HG03196 (cell line): ENCODE data around the gene AKIRIN1.
"Not testable (repeated sequence)": the region's sequence is repeated elsewhere in the genome, so short reads cannot be mapped to it uniquely, and the experiment has no call there.

Experiments
- ATAC-seq: cut with Tn5 transposase; IDR thresholded peaks from one replicate; pipeline ENCODE4 v1.9.1; 2021; ENCODE audit not compliant: unreplicated experiment

Gene AKIRIN1

GRCh38 chr1:38990738-38991637 lies at the start of gene AKIRIN1:
Gene AKIRIN1 (plus strand): TSS chr1:38991276. CDS start chr1:38991381, 105 bp downstream.
- ATAC-seq, result peak; percentile 92

GRCh38 chr1:38941527-38942019 lies 49.5 kb upstream of the AKIRIN1 start, which contains the start of gene RHBDL2:
Gene RHBDL2 (minus strand): TSS chr1:38941830. CDS start chr1:38919212, 22,618 bp downstream.
- ATAC-seq, result no peak

DNA sequence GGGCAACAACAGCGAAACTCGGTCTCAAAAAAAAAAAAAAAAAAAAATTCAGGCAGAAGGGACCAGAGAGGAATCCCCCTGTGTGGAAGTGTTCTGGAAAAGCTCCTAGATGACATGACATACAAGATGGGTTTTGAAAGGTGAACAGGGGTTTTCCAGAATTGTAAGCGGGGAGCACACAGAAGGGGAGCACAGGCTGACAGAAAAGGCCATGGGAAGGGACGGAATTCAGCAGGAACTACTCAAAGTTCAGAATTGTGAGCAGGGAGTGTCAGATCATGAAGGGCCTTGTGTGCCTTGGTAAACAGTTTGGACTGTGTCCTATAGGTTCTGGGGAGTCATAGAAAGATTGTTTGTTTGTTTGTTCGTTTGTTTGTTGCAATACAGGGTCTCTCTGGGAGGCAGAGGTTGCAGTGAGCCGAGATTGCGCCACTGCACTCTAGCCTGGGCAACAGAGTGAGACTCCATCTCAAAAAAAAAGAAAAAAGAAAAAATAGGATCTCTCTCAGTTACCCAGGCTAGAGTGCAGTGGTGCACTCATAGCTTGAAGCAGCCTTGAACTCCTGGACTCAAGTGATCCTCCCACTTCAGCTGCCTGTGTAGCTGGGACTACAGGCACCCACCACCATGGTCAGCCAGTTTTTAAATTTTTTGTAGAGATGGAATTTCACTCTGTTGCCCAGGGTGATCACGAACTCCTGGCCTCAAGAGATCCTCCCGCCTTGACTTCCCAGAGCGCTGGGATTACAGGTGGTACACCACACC lies 48.2 kb upstream of the AKIRIN1 start:
- no peak for ATAC-seq

GRCh38 chr1:38944547-38944946 lies 46.5 kb upstream of the AKIRIN1 start:
- ATAC-seq, result no peak

- ATAC-seq, result no peak
Observed at GRCh38 chr1:38950553-38950952, 40.5 kb upstream of the AKIRIN1 start.

DNA sequence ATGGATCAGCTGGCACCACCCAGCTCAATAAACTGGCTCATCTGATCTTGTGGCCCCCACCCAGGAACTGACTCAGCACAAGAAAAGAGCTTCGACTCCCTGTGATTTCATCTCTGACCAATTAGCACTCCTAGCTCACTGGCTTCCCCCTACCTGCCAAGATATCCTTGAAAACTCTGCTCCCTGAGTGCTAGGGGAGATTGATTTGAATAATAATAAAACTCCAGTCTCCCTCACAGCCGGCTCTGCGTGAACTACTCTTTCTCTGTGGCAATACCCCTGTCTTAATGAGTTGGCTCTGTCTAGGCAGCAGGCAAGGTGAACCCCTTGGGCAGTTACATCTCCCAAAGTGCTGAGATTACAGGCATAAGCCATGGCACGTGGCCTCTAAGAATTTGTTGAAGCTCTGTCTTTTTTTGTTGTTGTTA lies 37.6 kb upstream of the AKIRIN1 start:
- ATAC-seq, result no peak

DNA sequence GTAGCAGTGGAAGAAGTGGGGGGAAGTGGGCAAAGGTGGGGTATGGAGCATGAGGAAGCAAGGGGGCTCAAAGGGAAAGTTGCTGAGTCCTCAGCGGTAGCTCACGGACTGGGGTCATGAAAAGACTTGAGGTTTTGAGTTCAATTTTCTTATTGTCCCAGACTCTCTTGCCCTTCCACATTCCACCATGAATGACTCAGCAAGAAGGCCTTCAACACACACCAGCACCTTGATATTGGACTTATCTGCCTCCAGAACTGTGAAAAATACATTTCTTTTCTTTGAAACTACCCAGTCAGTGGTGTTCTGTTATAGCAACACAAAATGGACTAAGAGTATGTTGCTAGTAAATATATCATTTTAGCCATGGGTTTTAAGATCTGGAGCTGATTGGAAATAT lies 32.1 kb upstream of the AKIRIN1 start:
- no peak for ATAC-seq

DNA sequence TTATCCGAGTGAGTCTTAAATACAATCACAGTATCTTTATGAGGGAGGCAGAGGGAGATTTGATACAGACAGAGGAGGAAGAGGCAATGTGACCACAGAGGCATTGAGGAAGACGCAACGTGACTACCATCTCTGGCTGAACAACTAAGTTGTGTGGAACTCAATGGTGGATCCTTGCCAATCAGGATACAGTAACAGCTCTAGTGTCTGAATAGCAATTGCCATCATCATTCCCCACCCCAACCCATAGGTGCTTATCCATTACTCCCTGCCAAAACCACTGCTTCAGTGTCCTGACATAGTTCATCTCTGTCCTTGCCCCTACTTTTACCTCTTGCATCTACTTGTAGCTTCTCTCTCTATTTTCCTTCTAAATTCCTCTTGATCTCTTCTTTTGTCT lies 29.0 kb upstream of the AKIRIN1 start:
- no peak for ATAC-seq

GRCh38 chr1:38962560-38962959 lies 28.5 kb upstream of the AKIRIN1 start:
- ATAC-seq, result no peak

- no peak for ATAC-seq
Observed at GRCh38 chr1:38964140-38964548, 26.9 kb upstream of the AKIRIN1 start.

- not testable (repeated sequence) for ATAC-seq
Observed at GRCh38 chr1:38973145-38973544, 17.9 kb upstream of the AKIRIN1 start.

DNA sequence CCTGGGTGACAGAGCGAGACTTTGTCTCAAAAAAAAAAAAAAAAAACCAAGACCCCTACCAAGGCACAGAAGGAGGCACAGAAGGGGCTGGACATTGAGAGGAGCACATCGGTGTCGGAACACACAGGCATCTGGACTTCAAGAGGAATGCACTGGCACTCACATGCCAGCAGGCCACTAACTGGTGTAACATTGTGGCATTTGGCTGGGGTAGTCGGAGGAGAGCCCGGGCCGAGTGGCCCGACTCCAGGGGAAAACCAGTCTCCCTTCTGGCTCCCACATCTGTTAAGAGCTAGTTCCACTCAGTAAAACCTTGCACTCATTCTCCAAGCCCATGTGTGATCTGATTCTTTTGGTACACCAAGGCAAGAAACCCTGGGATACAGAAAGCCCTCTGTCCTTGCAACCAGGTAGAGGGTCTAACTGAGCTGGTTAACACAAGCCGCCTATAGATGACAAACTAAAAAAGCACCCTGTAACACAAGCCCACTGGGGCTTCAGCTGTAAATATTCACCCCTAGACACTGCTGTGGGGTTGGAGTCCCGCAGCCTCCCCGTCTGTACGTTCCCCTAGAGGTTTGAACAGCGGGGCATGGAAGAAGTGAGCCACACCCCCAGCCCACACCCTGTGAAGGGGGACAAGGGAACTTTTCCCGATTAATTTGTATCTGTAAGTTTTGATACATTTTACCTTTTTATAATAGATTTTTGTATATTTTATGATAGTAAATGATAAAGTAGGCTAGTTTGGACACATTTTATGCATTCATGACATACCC lies 17.2 kb upstream of the AKIRIN1 start:
- no peak for ATAC-seq

DNA sequence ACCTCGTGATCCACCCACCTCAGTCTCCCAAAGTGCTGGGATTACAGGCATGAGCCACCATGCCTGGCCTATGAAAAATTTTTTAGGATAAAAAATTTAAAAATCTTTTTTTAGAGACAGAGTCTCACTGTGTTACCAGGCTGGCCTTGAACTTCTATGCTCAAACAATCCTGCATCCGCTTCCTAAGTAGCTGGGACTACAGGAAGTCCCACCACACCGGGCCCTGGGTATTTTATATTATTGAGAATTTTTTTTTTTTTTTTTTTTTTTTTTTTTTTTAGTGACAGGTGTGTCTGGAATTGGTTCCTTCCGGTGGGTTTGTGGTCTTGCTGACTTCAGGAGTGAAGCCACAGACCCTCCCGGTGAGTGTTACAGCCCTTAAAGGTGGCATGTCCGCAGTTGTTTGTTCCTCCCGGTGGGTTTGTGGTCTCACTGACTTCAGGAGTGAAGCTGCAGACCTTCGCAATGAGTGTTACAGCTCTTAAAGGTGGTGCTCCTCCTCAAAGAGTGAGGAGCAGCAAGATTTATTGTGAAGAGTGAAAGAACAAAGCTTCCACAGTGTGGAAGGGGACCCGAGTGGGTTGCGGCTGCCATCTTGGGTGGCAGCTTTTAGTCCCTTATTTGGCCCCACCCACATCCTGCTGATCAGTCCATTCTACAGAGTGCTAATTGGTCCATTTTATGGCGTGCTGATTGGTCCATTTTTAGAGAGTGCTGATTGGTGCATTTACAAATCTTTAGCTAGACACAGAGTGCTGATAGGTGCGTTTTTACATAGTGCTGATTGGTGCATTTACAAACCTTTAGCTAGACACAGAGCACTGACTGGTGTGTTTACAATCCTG lies 13.5 kb upstream of the AKIRIN1 start:
- ATAC-seq, result not testable (repeated sequence)

GRCh38 chr1:38978245-38978542 lies 12.9 kb upstream of the AKIRIN1 start:
- not testable (repeated sequence) for ATAC-seq

GRCh38 chr1:38979380-38979779 lies 11.7 kb upstream of the AKIRIN1 start:
- not testable (repeated sequence) for ATAC-seq

GRCh38 chr1:38989979-38990378 lies 1.1 kb upstream of the AKIRIN1 start:
- ATAC-seq, result no peak

- ATAC-seq, result no peak
Observed at GRCh38 chr1:38990386-38990737, 714 bp upstream of the AKIRIN1 start.

- peak; percentile 11 for ATAC-seq
Observed at GRCh38 chr1:38991638-38992411, 749 bp downstream of the AKIRIN1 start.

DNA sequence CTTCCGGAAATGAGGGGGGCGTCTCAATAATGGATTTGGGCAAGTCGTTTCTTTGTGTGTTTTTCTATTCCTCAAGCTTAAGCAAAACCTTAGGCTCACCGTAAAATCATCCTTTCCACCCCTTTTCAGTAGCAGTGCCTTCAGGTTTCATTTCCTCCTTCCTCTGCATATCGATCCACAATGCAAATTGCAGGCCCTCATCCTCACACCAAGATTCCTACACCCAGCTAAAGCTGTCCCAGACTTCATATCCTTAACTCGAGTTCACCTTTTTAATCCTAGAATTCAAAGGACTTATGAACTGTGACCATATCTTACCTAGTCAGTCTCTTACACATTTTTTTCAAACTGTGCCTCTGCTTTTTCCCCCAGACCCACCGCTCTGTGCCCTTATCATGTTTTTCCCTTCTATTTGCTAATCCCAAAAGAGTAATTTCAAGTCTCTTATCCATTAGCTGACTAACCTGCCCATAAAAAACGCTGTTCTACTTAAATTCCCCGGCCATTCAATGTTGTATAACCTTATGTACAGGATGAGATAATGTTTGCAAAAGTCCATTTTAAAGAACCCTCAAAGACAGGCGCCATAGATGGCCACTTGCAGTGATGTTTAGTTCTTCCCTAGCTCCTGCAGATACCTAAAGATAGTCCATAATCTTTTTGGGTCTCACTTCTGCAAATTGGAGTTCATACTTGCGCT lies 1.5 kb downstream of the AKIRIN1 start:
- ATAC-seq, result no peak
